Measurements from ENCODE around the gene ZBTB17.
A peak's percentile ranks its signal among the peaks of the same experiment; 100 is the strongest.
"Not testable (repeated sequence)": the region's sequence is repeated elsewhere in the genome, so short reads cannot be mapped to it uniquely, and the experiment has no call there.

The ZBTB17 gene

DNA sequence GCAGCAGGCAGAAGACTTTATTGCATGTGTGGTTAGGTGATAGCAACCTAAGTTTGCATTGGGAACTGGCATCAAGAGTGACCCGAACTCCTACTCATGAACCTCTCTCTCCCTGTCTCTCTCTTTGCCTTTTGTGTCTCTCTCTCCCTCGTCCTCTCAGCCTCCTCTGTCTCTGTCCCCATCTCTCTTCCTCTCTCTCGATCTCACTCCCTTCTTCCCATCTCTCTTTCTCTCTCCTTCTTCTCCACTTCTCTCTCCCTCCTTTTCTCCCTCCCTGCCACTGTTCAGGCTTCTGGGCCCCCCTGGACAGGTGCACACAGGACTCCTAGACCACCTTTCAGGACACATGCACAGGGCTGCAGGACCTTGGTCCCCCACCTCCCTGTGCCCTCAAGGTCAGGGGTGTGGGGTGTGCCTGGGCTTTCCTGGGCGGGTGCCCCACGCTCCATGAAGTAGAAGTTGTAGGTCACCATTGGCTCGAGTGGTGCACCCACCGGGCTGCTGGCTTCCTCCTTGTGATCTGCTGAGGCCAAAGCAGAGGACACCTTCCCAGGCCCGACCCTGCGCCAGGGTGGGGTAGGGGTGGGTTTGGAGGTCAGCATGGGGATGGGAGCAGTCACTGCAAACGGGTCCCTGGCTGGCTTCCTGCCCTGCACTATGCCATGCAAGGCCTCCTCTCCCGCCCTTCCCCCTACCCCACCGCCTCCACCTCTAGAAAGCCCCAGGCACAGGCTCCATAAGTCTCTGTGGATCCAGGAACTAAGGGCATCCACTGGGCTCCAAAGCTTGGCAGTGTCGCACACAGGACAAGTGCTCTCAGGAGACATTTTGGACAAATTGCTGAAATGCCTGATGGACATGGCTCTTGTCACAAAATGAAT, 13.2 kb upstream of the ZBTB17 start:
- no peak for DNase-seq (ENCODE audit: low read depth in 2 of 2)

DNA sequence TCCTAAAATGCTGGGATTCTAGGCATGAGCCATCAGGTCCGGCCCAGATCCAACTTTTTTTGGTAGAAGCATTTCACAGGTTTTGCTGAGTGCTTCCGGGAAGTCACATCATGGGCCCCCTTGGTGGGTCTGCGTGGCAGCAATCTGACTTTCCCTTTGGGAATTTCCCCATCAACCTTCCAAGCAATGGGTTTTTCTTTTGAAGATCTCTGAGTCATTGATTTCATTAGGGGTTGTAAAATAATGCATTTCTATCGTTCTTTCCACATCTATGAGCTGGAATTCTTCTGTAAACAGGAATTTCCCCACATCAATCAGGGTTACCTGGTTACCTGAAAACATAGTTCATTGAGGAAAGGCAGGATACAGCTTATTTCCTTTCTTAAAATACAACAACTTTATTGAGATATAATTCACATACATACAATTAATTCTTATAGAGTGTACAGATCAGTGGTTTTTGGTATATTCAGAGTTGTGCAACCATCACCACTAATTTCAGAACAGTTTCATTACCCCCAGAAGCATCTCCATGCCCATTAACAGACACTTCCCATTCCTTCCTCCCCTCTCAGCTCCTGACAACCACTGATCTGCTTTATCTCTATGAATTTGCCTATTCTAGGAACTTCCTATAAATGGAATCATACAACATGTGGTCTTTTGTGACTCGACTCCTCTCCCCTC, 9.9 kb upstream of the ZBTB17 start:
- no peak for DNase-seq (ENCODE audit: low read depth in 2 of 2)

DNA sequence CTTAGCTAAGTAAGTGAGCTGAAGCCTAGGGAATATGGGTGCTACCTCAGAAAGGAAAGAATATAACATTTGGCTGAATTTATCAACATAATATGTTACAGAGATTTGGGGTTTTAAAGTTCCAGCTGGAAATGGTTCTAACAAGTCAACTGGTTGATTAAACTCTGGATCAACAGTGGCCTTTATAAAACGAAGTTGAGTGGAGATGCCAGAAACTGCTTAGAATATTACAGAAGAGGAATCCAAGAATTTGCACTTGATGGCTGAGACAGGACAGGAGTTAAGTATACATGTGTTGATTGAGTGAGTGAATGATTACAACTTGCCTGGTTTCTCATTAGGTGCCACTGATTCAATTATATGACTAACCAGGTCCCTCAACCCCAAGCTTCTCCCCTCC, 7.4 kb upstream of the ZBTB17 start:
- no peak for DNase-seq (ENCODE audit: low read depth in 2 of 2)

DNA sequence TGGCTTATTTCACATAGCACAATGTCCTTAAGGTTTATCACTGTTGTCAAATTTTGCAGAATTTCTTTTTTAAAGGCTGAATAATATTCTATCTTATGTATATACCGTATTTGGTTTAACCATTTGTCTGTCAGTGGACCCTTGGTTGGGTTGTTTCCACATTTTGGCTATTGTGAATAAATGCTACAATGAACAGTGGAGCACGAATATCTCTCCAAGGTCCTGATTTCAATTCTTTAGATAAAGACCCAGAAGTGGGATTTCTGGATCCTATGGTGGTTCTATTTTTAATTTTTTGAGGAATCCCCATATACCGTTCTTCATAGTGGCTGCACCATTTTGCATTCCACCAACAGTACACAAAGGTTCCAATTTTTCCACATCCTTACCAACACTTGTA, 5.8 kb upstream of the ZBTB17 start:
- no peak for DNase-seq (ENCODE audit: low read depth in 2 of 2)

DNA sequence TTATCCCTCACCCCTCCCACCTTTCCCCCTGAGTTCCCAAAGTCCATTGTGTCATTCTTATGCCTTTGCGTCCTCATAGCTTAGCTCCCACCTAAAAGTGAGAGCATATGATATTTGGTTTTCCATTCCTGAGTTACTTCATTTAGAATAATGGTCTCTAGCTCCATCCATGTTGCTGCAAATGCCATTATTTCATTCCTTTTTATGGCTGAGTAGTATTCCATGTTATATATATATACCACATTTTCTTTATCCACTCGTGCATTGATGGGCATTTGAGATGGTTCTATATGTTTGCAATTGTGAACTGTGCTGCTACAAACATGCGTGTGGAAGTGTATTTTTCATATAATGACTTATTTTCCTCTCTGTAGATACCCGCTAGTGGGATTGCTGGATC, 2.0 kb upstream of the ZBTB17 start:
- not testable (repeated sequence) for DNase-seq (ENCODE audit: low read depth in 2 of 2)

DNA sequence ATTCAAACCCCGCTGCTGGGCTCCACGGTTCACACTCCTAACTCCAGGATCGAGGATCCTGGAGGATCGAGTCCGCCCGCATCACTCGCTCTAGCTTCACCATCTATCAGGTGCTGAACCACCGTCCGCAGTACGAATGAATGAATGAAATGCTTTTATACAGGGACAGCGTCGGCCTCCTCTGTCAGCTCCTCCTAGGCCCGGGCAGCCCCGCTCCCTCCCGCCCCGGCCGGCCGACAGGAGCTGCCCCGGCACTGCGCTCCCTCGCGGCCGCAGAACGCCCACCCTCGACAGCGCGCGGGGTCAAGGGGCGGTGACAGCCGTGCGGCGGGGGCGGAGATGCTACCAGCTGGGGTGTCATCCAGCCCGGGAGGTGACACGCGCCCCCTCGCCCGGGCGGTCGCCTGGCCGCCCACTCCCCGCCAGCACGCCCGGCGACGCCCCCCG, 520 bp downstream of the ZBTB17 start:
- DNase-seq (ENCODE audit: low read depth in 2 of 2) = peak; percentile 58 to 67

DNA sequence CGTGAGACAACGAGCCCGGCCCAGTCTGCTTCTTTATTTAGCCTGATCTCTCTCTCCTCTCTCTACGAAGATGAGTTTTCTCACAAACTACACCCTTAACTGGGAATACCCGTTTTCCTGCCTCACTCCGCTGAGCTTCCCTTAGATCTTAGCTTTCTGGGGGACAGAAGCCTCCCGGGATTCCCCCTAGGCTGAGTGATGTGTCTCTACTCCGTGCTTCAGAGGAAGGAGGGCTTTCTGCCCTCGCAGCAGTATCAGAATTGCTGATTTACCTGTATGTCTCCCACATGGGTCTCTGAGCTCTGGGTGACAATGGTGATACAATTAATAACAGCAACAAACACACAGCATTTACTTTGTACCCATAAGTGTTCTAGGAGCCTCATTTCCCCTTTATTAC, 1.0 kb downstream of the ZBTB17 start:
- no peak for DNase-seq (ENCODE audit: low read depth in 2 of 2)

DNA sequence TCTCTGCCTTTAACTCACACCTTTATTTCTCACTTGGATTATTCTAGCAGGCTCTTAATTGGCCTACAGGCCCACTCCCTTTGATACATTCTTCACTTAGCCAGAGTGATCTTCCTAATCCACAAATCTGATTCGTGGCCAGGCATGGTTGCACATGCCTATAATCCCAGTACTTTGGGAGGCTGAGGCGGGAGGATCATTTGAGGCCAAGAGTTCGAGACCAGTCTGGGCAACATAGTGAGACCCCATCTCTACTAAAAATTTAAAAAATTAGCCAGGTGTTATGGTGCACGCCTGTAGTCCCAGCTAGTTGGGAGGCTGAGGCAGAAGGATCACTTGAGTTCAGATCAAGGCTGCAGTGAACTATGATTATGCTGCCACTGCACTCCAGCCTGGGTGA, 2.1 kb downstream of the ZBTB17 start:
- DNase-seq (ENCODE audit: low read depth in 2 of 2) = no peak

DNA sequence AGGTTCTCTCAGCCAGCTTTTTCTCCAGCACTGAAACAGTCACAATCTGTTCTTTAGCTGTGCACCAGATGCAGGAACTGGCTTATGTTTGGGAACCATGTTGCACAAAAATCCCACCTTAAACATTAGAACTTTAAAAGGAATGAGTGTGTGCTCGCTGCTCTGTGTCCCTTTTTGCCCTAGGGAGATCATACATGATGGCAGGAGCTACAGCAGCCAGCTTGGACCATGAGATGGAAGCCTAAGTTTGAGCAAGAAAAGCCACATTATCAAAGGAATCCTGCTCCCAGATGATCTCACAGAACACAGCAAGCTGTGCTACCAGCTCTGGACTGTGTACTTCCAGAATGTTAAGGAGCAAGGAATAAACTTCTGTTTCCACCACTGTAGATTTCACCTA, 3.5 kb downstream of the ZBTB17 start:
- DNase-seq (ENCODE audit: low read depth in 2 of 2) = no peak

DNA sequence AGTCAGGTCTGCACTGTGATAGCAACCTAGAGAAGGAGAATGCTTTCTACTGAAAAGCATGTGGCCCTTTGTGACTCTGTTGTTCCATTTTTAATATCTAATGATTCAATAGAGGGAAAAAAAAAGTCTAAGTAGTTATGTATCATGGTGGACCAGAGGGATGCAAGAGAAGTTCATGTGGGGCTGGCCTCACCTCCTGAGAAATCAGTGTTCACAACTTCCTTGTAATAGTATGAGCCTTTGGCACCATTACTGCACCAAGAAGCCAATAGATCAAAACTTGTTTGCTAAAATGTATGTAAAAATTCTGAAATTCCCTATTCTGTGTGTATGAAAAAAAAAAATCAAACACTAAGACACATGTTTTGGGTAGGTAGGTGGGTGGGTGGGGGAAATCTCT, 5.0 kb downstream of the ZBTB17 start:
- no peak for DNase-seq (ENCODE audit: low read depth in 2 of 2)

DNA sequence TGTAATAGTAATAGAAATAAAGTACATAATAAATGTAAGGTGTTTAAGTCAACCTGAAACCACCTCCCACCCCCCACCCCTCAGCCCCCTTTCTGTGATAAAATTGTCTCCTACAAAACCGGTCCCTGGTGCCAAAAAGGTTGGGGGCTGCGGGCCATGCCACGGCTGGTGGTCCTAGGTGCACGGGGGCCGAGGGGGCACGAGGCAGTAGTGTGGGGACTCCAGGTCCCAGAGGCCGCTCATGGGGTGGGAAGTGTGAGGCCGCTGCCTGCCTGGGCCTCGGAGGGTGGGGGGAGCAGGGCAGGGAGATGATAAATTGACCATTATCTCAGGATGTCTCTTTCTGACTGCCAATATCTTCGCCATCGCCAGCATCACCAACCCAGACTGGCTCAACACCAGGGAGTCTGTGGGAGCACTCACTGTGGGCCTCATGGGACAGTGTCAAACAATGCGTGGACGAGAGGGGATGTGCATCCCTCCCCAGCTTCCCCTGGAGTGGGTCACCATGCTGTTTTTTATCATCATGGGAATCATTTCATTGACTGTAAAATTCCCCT, 6.5 kb downstream of the ZBTB17 start:
- no peak for DNase-seq (ENCODE audit: low read depth in 2 of 2)

DNA sequence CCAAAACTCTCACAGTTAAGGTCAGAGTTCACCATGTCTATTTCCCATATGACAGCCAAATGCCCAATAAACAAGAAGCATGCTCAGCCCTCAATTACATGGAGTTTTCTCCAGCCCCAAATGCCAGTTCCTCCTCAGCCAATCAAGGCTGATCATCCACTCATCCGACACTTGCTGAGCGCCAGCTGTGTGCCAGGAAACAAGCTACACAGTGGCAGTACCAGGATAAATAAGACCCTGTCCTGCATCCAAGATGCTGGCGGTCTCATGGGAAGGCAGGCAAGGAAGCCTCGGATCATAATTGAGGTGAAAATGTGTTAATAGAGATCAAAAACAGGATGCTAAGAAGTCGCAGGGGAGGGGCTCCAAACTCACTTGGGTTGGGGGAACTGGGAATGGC, 7.7 kb downstream of the ZBTB17 start:
- DNase-seq (ENCODE audit: low read depth in 2 of 2) = no peak

DNA sequence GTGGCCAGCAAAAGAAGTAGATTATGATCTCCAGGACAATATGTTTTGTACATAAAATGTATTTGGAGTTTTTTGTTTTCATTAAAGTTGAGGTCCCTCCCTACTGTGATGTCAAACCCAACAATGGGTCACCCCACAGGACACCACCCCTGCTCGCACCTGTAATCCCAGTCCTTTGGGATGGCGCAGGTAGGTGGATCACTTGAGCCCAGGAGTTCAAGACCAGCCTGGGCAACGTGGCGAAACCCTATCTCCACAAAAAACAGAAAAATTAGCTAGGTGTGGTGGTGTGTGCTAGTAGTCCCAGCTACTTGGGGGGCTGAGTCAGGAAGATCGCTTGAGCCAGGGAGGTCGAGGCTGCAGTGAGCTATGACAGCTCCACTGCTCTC, 9.0 kb downstream of the ZBTB17 start:
- no peak for DNase-seq (ENCODE audit: low read depth in 2 of 2)

DNA sequence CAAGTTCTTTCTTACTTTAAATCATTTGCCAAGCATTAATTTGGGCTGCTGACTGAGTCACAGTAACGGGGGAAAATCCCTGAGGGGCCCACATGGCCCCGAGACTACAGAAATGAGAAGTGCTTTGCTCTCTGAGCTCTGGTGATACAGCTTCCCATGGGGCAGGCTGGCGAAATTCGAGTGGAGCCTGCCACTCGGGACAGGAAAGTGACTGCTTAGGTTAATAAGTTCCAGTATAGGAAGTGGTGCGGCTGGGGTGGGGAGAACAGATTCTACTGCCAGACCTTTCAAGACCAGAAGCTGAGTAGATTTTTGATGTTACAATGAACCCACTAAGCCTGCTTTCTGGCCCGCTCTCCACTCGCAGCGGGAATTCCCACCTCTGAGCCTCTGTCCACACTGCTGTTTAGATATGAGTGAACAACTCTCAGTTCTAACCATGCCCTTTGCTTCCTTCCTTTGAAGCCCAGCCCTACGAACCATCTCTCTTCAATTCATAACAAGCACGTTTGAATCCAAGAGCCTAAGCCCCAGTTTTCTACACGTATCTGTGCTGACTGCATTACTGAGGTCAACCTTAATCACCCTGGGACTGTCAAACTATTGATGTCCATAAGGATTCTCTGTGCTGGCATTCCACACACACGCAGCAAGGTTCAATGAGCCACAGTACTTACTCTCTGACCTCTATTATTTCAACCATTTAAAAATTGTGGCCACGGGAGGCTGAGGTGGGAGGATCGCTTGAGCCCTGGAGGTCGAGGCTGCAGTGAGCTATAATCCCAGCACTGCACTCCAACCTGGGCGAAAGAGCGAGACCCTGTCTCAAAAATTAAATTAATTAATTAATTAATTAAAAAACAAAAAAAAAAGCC, 9.6 kb downstream of the ZBTB17 start:
- DNase-seq (ENCODE audit: low read depth in 2 of 2) = peak; percentile 69

DNA sequence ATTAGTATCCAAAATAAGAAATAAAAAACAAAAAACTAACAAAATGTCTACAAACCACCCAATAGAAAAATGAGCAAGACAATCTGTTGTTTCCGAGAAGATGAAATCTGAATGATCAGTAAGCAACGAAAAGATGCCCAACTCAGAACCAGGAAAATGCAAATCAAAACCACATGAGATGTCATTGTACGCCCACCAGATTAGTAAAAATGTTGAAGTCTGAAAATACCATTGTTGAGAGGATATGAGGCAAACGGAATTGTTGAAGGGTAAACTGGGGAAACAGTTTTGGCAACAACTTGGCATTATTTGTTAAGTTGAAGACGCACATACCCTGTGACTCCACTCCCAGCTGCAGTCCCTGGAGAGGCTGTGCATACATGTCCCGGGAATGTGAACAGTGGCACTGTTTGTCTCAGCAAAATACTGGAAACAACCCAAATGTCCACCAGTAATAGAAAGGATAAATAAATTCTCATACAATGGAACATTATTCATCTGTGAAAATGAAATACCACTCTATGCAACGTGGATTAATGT, 10.6 kb downstream of the ZBTB17 start:
- no peak for DNase-seq (ENCODE audit: low read depth in 2 of 2)

DNA sequence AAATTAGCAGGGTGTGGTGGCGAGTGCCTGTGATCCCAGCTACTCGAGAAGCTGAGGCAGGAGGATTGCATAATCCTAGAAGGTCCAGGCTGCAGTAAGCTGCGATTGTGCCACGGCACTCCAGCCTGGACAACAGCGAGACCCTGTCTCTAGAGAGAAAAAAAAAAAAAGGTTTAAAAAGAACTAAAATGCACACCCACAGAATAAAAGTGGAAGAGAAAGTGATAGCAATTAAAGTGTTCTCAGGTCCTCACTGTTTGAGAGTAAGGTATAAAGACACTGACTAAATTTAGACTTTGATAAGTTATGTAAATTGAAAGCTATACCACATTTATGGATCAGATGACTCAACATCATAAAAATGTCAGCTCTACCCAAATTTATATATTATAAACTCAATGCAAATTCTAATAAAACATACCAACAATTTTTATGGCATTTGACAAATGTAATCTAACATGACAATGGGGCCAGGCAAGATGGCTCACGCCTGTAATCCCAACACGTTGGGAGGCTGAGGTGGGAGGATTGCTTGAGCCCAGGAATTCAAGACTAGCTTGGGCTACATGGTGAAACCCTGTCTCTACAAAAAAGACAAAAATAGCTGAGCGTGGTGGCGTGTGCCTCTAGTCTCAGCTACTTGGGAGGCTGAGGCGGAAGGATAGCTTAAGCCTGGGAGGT, 11.8 kb downstream of the ZBTB17 start:
- no peak for DNase-seq (ENCODE audit: low read depth in 2 of 2)

DNA sequence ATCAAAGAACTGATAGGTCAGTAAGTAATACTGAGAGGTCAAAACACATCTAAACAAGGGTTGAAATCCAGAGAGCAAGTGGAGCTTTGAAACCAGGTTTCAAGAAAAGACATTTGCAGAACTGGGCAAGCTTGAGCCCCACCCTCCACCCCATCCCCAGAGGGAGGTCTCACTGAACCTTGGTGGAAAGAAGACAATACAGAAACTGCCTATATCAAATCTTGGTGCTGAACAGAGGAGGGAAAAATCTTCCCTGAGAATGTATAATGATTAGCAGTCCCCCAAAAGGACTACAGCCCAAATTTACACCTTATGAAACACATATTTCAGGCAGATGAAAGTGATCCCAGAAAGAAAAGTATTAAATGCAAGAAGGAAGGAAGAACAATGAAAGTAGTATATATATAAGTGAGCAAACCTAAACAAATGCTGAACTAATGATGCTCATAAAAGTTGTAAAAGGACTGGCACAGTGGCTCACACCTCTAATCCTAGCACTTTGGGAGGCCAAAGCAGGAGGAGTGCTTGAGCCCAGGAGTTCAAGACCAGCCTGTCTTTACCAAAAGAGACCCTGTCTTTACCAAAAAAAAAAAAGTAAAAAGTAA, 12.4 kb downstream of the ZBTB17 start:
- DNase-seq (ENCODE audit: low read depth in 2 of 2) = no peak

DNA sequence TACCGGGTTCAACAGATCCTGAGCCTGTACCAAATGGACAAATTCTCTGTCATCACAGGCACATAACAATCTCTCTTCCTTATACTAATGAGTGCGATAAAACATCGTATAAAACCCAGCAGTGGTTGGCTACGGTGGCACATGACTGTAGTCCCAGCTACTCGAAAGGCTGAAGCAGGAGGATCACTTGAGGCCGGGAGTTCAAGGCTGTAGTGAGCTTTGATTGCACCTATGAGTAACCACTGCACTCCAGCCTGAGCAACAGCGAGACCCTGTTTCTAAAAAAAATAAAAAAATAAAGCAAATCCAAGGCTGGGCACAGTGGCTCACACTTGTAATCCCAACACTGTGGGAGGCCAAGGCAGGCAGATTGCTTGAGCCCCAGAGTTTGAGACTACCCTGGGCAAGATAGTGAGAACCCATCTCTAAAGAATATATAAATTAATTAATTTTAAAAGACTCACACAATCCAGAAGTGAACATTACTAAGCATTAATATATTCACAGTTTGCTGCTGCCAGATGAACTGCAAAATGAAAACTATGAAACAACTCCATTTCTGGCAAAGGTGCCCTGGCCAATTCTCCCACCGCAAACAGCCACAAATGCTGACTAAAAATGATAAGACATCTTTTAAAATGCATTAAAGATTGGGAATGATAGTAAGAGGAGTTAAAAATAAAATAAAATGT, 13.1 kb downstream of the ZBTB17 start:
- no peak for DNase-seq (ENCODE audit: low read depth in 2 of 2)

DNA sequence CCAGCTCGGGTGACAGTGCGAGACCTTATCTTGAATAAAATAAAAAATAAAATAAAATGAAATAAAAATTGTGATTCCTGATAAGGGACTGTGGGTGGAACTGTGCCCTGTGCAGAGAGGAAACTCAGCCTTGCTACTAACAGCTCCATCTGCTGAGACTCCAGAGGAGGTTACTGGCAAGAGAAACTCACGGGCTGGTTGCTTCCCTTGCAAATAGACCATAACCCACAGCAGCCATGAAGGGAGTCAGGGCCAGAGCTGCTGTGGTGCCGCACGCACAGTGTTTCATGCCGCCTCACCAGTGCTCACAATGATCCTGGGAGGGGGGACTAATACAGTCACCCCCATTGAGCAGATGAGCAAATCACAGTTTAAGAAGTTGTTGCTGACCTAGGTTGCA, 13.7 kb downstream of the ZBTB17 start:
- no peak for DNase-seq (ENCODE audit: low read depth in 2 of 2)

DNA sequence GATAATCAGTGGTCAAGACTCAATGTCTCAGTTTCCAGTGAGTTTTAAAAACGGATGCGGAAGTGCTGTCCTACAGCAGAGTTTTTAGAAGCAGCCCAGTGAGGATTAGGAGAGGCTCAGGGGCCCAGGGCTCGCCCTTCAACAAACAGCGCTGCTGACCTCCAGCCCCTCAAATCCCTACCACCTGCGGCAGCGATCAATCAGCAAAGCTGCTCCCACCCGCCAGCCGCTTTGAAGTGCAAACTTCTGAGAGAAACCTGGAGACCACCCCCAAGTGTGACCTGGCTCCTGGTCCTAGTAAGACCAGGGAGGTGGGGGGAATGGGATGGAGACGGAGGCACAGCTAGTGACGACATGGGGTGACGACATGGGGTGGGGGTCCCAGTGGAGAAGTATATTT, 14.4 kb downstream of the ZBTB17 start:
- no peak for DNase-seq (ENCODE audit: low read depth in 2 of 2)

All from activated CD4-positive, alpha-beta T cell treated with anti-CD3 and anti-CD28 coated beads for 24 hours (primary cell).